HepG2 (cell line): ENCODE measurements around the gene STRN4. TPM values are rescaled to one million over a fixed set of nuclear protein-coding genes. Genes with fewer than 3 reads are reported as not detected.

Experiments
- ATAC-seq: fragments of 200-7000 bp; cut with Tn5 transposase; 3 replicates; pipeline ENCODE4 v1.9.1; 2020; ENCODE audit warnings: mild to moderate bottlenecking, moderate library complexity
- BruUV-seq: library from RNA; stranded (reverse); fragments of 400-500 nt; replicated peaks from 2 replicates; lab custom pipeline; 2021; lab: Mats Ljungman, UMichigan
- CTCF ChIA-PET: fragments of 300-600 bp; formaldehyde crosslinking; extraction: SDS; loops from one replicate; lab custom pipeline; 2021; ENCODE audit warnings: low total read pairs, inconsistent platforms, low intra/inter-chr PET ratio; lab: Yijun Ruan, JAX
- POLR2A ChIA-PET: fragments of 350-600 bp; sonication (Branson Sonifier 250); formaldehyde crosslinking; loops from one replicate; lab custom pipeline; 2020; ENCODE audit warnings: antibody characterized with exemption, inconsistent platforms; lab: Yijun Ruan, JAX
- DNase-seq: peaks from one replicate; pipeline ENCODE4 v3.0.0-alpha.2; 2015; ENCODE audit warnings: low spot score
- FAIRE-seq: peaks from 3 replicates; lab custom pipeline; 2011; peaks lifted over from hg19 to GRCh38; lab: Jason Lieb, UNC
- H2AFZ ChIP-seq: one replicate; pipeline ENCODE4 v1.6.1; 2011; ENCODE audit warnings: low read length, inconsistent platforms
- H3K27ac ChIP-seq: fragments of 300-600 bp; 3 replicates; pipeline ENCODE4 v1.8.0; 2011; ENCODE audit warnings: mixed run types, mild to moderate bottlenecking, mixed read lengths, low read length, inconsistent platforms; ENCODE audit not compliant: insufficient read depth; ENCODE audit errors: extremely low read length
- H3K27me3 ChIP-seq, 2 experiments: fragments of 200-600 bp in 1 of 2; 2 replicates in 1 of 2; 3 replicates in 1 of 2; pipeline versions ENCODE4 v1.6.0 to v1.8.0; 2011; ENCODE audit warnings: low read length in 2 of 2, mild to moderate bottlenecking in 2 of 2, moderate library complexity in 2 of 2, inconsistent platforms in 1 of 2; ENCODE audit not compliant: insufficient read depth in 2 of 2, control insufficient read depth in 1 of 2
- H3K36me3 ChIP-seq, 2 experiments: fragments of 200-600 bp in 1 of 2; replicated peaks in 1 of 2; 2 replicates in 1 of 2; 3 replicates in 1 of 2; pipeline versions ENCODE4 v1.5.1 to v1.8.0; 2011; ENCODE audit warnings: low read length in 2 of 2, inconsistent platforms in 1 of 2; ENCODE audit not compliant: insufficient read depth in 2 of 2, control insufficient read depth in 1 of 2
- H3K4me1 ChIP-seq: 2 replicates; pipeline ENCODE4 v1.5.1; 2012; ENCODE audit warnings: low read length, inconsistent platforms; ENCODE audit not compliant: insufficient read depth
- H3K4me2 ChIP-seq: 2 replicates; pipeline ENCODE4 v1.6.0; 2011; ENCODE audit warnings: low read depth, low read length, inconsistent platforms
- H3K4me3 ChIP-seq, 3 experiments: fragments of 200-600 bp in 1 of 3; sonication (generic), shearing (Covaris generic) in 1 of 3; replicated peaks in 1 of 3; 2 replicates each; pipeline ENCODE4 v1.5.1; 2011 to 2016; ENCODE audit warnings: low read length in 3 of 3, inconsistent platforms in 2 of 3, low read depth in 2 of 3, mild to moderate bottlenecking in 2 of 3, control low read depth in 1 of 3, mixed read lengths in 1 of 3; ENCODE audit not compliant: insufficient read depth in 1 of 3
- H3K79me2 ChIP-seq: one replicate; pipeline ENCODE4 v1.6.1; 2011; ENCODE audit warnings: low read length, inconsistent platforms; ENCODE audit not compliant: insufficient read depth
- H3K9ac ChIP-seq: 2 replicates; pipeline ENCODE4 v1.6.0; 2011; ENCODE audit warnings: mild to moderate bottlenecking, low read depth, low read length, inconsistent platforms; ENCODE audit not compliant: insufficient read depth
- H3K9me3 ChIP-seq: 2 replicates; pipeline ENCODE4 v1.5.1; 2012; ENCODE audit warnings: mild to moderate bottlenecking, low read length
- H4K20me1 ChIP-seq: 2 replicates; pipeline ENCODE4 v1.6.0; 2011; ENCODE audit warnings: inconsistent platforms, mild to moderate bottlenecking, low read length, moderate library complexity; ENCODE audit not compliant: insufficient read depth
- FOXJ3 ChIP-seq: sonication (generic); formaldehyde crosslinking; IDR thresholded peaks from 2 replicates; pipeline ENCODE4 v1.4.0; 2020; ENCODE audit warnings: missing genetic modification reagents, mild to moderate bottlenecking, borderline replicate concordance
- KDM5B ChIP-seq: sonication (generic); formaldehyde crosslinking; IDR thresholded peaks from 2 replicates; pipeline ENCODE4 v1.4.0; 2020; ENCODE audit warnings: missing genetic modification reagents, mild to moderate bottlenecking, borderline replicate concordance
- MEIS1 ChIP-seq: sonication (generic); formaldehyde crosslinking; IDR thresholded peaks from 2 replicates; pipeline ENCODE4 v1.9.0; 2021; ENCODE audit warnings: mild to moderate bottlenecking, missing genetic modification reagents, moderate library complexity, borderline replicate concordance
- TSC22D2 ChIP-seq: sonication (generic); formaldehyde crosslinking; IDR thresholded peaks from 2 replicates; pipeline ENCODE4 v1.5.1; 2020; ENCODE audit warnings: missing genetic modification reagents, mild to moderate bottlenecking, borderline replicate concordance
- U2AF2 ChIP-seq: fragments of 200-400 bp; formaldehyde crosslinking; IDR thresholded peaks from 2 replicates; pipeline ENCODE4 v1.6.1; 2017; ENCODE audit warnings: low read depth, mild to moderate bottlenecking, low read length
- YY1 ChIP-seq: IDR thresholded peaks from 2 replicates; pipeline ENCODE4 v1.6.1; 2011; ENCODE audit warnings: low read length, low read depth, moderate library complexity, mild to moderate bottlenecking; ENCODE audit not compliant: insufficient read depth, insufficient replicate concordance
- ZNF335 ChIP-seq: sonication (generic); formaldehyde crosslinking; IDR thresholded peaks from 2 replicates; pipeline ENCODE4 v1.4.0; 2020; ENCODE audit warnings: missing genetic modification reagents
- ZNF605 ChIP-seq: sonication (generic); formaldehyde crosslinking; IDR thresholded peaks from 2 replicates; pipeline ENCODE4 v1.8.0; 2022; ENCODE audit warnings: mild to moderate bottlenecking, missing genetic modification reagents
- ZNF703 ChIP-seq: sonication (generic); formaldehyde crosslinking; IDR thresholded peaks from 2 replicates; pipeline ENCODE4 v1.5.1; 2020; ENCODE audit warnings: missing genetic modification reagents, mild to moderate bottlenecking, moderate library complexity, borderline replicate concordance
- ZNF792 ChIP-seq: IDR thresholded peaks from 2 replicates; pipeline ENCODE4 v1.6.1; 2016
- ZNF800 ChIP-seq: sonication (generic); formaldehyde crosslinking; IDR thresholded peaks from 2 replicates; pipeline ENCODE4 v1.4.0; 2020; ENCODE audit warnings: missing genetic modification reagents
- WGBS: methylation state at CpG from one replicate; pipeline ENCODE4 v1.1.6; 2017; ENCODE audit warnings: low lambda C conversion rate; 5-methylcytosine and 5-hydroxymethylcytosine counted together
- in situ Hi-C: cut with HindIII; loops from 2 replicates; pipeline ENCODE4 v1.10.0; 2017; ENCODE audit warnings: low pct_unique_long_range_greater_than_20kb; ENCODE audit not compliant: extremely low pct_ligation_motif_present
- intact Hi-C: fragments of 100-400 bp; cut with micrococcal nuclease; formaldehyde crosslinking; loops from one replicate; pipeline ENCODE4 v1.10.0; 2022; ENCODE audit not compliant: unreplicated experiment
- polyA plus RNA-seq, 8 experiments: library from polyadenylated mRNA; depleted of rRNA in 3 of 8; stranded (reverse) in 7 of 8; unstranded in 1 of 8; fragments of >200 nt; fragmentation: Illumina TruSeq in 4 of 8; extraction: Trizol in 4 of 8; gene quantifications; 2 replicates each; pipeline versions ENCODE4 v1.2.1 to v1.2.3, GENCODE V29; 2011 to 2016; ENCODE audit warnings: low read depth in 4 of 8, missing spikeins in 1 of 8, mixed read lengths in 1 of 8; ENCODE audit not compliant: insufficient read depth in 1 of 8
- total RNA-seq, 5 experiments: library from RNA; depleted of rRNA; stranded (reverse); fragments of >200 nt; fragmentation: Illumina TruSeq; extraction: Trizol; gene quantifications; 2 replicates each; pipeline ENCODE4 v1.2.3, GENCODE V29; 2016; ENCODE audit warnings: low read depth in 1 of 5

Gene STRN4
- total and polyA plus RNA-seq, 2 of the 13 experiments (the other 11 are each of a cell fraction or from before 2014, with no cell fraction given), result 43.1 to 57.3 TPM

- H3K27ac ChIP-seq, result no peak overlapping the region
- TF ChIP-seq ZNF800, result no peak
- TF ChIP-seq TSC22D2 (CRISPR knock-in tag), result no peak
- no peak for TF ChIP-seq FOXJ3 (CRISPR knock-in tag)
- TF ChIP-seq U2AF2, result no peak
- no peak for TF ChIP-seq ZNF703 (CRISPR knock-in tag)
- TF ChIP-seq ZNF792 (CRISPR knock-in tag), result no peak
- no peak for TF ChIP-seq ZNF335 (CRISPR knock-in tag)
- no peak for ATAC-seq
- no peaks in the 10 kb centered on the region for H4K20me1 ChIP-seq
- no peak overlapping the region for H3K4me3 ChIP-seq
- no peaks in the 10 kb centered on the region for H3K27me3 ChIP-seq
- peaks cover 43 to 76% of the 10 kb centered on the region in 2 experiments for H3K36me3 ChIP-seq
- H2AFZ ChIP-seq, result no peak overlapping the region
- DNase-seq, result no peak
- ChIA-PET CTCF (no interaction called here), POLR2A (no interaction called here)
- intact Hi-C loops, result no loop called here
- H3K79me2 ChIP-seq, result no peaks in the 10 kb centered on the region
- H3K9me3 ChIP-seq, result no peaks in the 10 kb centered on the region
- in situ Hi-C loops, result no loop called here
- no peak overlapping the region for H3K9ac ChIP-seq
- FAIRE-seq, result no peak
- WGBS, result 93% methylated on average over 10 of the region's 10 CpGs
- BruUV-seq, result no TSS peak
- no peaks in the 10 kb centered on the region for H3K4me1 ChIP-seq
- H3K4me2 ChIP-seq, result no peak overlapping the region
Measured at GRCh38 chr19:46696052-46696451, 50.2 kb downstream of the STRN4 start.

GRCh38 chr19:46693760-46694159 is 52.5 kb downstream of the STRN4 start:
- Histone ChIP-seq H4K20me1 (no peaks in the 10 kb centered on the region), H3K36me3 (peaks cover 40 to 73% of the 10 kb centered on the region in 2 experiments), H2AFZ (no peak overlapping the region), H3K9ac (no peak overlapping the region), H3K4me3 (no peak overlapping the region), H3K79me2 (no peaks in the 10 kb centered on the region), H3K4me1 (no peaks in the 10 kb centered on the region), H3K27me3 (no peaks in the 10 kb centered on the region), H3K9me3 (no peaks in the 10 kb centered on the region), H3K27ac (no peak overlapping the region), H3K4me2 (no peak overlapping the region)
- DNase-seq (no peak), ATAC-seq (no peak), FAIRE-seq (no peak)
- POLR2A ChIA-PET, result no interaction called here
- in situ Hi-C loops, result no loop called here
- intact Hi-C loops, result no loop called here
- TF ChIP-seq YY1, result no peak
- no peak for TF ChIP-seq ZNF605 (CRISPR knock-in tag)
- TF ChIP-seq KDM5B (CRISPR knock-in tag), result no peak
- no peak for TF ChIP-seq MEIS1 (CRISPR knock-in tag)
- CTCF ChIA-PET, result no interaction called here
- BruUV-seq, result no TSS peak
- 98% methylated on average over 15 of the region's 22 CpGs for WGBS
